Stimulated activated CD8-positive, alpha-beta memory T cell treated with anti-CD3 and anti-CD28 coated beads, Interleukin-12 subunit alpha, Interleukin-12 subunit beta, amount 100 ng/mL, for 1 hour (primary cell): ENCODE data around the gene CST4.
"Not testable (repeated sequence)": the region's sequence is repeated elsewhere in the genome, so short reads cannot be mapped to it uniquely, and the experiment has no call there.

Source experiments
- DNase-seq: peaks from one replicate; pipeline ENCODE4 v3.0.0-alpha.2; 2020; ENCODE audit warnings: low read depth

The CST4 gene

DNA sequence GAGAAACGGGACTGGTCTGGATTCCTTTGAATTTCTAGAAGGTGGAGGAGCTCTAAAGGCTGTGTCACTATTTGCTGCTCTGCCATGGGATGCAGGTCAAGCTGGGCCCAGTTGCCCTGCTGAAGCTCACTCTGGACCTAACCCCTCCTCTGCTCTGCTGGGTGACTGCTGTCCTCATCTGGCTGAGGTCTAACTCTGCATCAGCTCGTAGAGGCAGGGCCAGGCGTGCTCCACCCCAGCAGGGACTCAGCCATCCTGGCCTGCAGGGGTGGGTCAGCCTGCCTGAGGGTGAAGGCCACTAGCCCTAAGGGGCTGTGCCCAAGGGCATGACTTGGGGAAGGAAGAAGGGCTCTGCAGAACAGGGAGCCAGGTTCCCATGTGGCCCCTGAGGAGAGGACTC lies 852 bp downstream of the CST4 start:
- no peak for DNase-seq

DNA sequence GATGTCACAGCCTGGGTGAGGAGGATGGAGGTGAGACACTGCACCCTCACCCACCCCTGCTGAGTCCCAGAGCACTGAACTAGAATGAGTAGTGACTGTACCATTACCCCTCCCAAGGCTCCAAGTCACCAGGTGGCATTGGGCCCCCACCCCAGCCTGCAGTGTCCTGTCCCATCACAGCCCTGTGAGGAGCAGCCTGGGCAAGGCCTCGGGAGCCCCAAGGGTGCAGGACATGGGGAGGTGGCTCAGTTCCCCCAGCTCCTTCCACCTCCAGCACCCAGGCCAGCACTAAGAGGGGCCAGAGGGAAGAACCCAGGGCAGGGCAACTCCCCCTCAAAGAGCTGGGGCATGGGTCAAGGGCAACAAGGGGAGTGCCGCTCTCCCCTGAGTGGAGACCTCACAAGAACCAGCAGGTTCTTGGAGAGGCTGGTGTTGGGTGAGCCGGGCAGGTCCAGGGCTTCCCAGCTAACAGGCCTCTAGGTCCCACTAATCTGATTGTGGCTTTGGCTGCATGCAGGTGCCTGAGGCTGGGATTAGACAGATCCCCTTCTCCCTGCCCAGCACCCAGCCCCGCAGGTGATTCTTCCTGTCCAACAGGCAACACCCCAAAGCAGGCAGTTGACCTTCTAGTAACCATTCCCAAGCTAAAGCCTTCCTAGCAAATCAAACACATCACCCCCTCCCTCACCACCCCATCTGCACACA lies 2.6 kb downstream of the CST4 start:
- no peak for DNase-seq

GRCh38 chr20:23685529-23685896 lies 3.3 kb downstream of the CST4 start:
- not testable (repeated sequence) for DNase-seq

- DNase-seq: no peak
These were observed 4.6 kb downstream of the CST4 start for GRCh38 chr20:23684261-23684660.

- DNase-seq: no peak
These were observed 5.0 kb downstream of the CST4 start for GRCh38 chr20:23683807-23684206.

- no peak for DNase-seq
These were observed 5.6 kb downstream of the CST4 start for GRCh38 chr20:23683281-23683680.

DNA sequence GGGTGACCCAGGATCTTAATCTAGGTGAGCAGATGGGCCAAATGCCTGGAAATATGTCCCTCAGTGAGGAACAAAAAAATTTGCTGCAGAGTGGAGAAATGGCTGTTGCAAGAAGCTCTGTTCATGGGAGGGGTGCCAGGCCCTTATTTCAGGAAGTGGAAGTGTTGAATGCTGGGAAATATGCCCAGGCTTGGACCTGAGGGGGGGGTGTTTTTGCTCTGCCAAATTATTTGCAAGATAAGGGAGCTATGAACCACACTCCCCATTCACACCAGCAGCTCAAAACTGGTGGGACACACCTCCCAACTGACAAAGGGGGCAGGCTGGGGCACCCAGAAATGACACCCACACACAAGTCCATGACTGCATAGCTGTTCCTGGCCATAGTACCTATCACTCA lies 8.7 kb downstream of the CST4 start:
- DNase-seq: no peak

DNA sequence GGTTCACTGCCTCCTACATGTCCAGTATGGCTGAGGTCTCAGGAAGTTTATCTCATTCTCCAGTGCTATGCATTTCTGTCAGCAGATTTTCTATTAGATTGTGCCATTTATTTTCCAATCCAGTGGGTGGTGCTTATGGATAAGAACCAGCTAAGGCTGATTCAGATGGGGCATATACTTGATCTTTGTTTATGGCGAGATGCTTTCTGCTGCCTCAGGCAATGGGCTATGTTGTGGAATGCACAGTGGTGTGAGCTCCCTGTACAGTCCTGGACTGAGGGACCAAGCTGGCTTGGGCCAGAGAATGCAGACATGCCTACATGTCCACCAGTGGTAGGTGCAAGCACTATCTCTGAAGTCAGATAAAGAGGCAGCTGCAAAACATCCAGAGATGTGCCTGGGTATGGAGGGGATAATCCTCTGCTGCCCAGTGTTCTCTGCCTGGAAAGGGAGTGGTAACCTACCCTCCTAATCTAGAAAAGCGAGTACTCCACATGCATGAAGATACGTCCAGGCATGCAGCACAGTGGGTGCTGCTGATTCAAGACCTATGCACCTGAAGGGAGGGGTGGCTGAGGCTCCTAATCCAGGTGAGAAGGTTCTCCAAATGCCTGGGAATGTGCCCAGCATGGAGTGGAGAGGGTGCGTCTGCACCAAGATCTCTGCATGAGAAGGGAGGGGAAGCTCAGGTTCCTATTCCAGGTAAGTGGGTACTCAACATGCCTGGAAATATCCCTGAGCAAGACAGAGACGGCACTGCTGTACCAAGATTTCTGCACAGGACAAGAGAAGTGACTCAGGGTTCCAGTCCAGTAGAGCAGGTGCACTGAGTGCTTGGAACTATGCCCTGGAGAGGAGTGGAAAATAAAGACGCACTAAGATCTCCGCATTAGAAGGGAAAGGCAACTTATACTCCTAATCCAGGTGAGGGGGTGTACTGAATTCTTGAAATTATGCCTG lies 9.4 kb downstream of the CST4 start:
- no peak for DNase-seq

GRCh38 chr20:23673209-23673608 lies 15.6 kb downstream of the CST4 start:
- DNase-seq: no peak

DNA sequence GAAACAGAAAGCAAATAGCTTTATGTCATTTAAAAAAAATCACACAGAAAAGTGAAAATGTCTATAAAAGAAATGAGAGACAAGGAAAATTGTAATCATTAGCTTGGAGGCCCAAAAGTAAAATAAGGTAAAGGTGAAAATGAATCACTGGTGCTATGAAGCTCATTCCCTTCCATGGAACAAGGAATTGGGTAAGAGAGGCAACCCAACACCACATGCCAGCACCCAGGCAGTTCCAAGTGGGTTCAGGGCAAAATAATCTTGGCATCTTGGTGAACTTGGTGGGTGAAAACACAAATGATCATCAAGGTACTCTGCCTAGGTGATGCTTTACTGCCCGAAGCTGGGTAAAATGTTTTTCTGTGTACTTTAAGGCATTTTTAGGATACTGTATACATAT lies 16.7 kb downstream of the CST4 start:
- no peak for DNase-seq

DNA sequence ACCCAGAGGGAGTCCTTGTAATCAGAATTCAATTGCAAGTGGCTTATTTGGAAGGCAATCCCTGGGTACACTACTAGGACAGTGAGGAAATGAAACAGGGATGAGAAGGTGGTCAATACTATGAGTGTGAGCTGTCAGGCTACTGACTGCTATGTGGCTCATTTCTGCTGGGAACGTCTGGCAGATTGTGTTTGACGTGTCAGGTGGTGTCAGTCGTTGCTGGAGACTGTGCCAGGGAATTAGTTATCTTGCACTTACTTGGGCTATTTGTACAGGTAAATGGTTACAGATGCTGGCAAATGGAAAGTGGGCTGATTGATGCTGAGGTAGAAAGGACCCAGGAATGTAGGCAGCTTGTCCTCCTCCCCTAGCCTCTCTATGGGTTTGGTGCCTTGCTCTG lies 17.4 kb downstream of the CST4 start:
- no peak for DNase-seq

- DNase-seq: no peak
These were observed 18.5 kb downstream of the CST4 start for GRCh38 chr20:23670361-23670760.

DNA sequence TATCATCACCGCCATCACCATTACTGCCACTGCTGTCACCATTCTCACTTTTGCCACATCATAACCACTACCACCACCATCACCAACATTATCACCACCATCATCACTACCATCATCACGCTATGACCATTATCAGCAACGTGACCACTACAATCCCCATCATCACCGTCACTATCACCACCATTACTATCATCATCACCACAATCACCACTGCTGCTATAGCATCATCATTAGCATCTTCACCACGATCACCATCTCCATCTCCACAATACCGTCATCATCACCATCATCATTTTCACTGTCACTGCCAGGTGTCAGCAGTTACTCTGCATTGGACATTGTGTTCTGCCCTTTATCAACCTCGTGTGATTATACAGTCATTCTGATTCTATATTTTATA lies 19.0 kb downstream of the CST4 start:
- no peak for DNase-seq

DNA sequence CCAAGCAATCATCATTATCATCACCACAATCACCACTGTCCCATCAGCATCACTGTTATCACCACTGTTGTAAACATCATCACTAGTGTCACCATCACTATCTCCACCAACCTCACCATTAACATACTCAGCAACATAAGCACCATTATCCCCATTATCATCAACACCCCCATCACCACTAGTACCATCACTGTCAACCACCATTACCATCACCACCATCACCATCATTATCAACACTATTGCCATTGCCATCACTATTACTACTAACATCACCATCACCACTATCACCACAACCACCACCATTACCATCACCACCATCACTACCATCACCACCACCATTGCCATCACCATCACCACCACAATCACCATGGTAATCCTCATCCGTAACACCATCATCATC lies 19.5 kb downstream of the CST4 start:
- no peak for DNase-seq

- DNase-seq: no peak
These were observed 20.3 kb downstream of the CST4 start for GRCh38 chr20:23668477-23668951.

DNA sequence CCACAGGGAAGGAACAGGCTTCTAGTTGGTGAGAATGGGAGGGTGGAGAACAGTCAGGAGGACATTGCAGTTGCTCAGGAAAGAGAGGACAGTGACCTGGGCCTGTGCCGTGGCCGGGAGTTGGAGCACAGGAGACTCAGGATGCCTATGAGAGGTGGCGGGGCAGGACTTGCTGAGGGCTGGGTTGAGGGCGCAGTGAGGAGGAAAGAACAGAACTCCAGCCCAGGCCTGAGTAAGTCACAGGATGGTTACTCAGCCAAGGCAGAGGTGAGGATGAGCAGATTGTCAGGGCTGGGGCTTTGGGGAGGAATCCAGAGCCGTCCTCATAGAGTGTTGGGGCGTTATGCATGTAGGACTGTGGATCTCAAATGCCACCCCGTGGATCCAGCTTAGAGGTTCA lies 21.2 kb downstream of the CST4 start:
- DNase-seq: no peak

GRCh38 chr20:23666698-23667097 lies 22.1 kb downstream of the CST4 start:
- no peak for DNase-seq

DNA sequence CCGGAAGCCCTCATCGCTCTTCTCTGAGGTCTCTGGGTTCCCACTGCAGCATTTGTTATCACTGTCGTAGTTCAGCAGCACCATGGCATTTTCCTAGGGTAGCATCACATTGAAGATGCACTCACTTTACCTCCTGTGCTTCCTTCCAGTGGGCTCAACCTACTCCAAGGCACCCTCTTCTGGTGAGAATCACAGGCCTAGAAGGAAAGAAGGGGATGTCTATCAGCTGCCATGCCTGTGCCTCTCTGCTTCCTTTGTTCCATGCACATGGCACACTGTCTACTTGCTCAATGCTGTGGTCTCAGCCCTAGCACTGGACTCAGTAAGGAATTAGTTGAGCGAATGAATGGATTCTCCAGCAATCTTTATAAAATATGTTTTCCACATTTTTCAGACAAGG lies 22.6 kb downstream of the CST4 start:
- no peak for DNase-seq

DNA sequence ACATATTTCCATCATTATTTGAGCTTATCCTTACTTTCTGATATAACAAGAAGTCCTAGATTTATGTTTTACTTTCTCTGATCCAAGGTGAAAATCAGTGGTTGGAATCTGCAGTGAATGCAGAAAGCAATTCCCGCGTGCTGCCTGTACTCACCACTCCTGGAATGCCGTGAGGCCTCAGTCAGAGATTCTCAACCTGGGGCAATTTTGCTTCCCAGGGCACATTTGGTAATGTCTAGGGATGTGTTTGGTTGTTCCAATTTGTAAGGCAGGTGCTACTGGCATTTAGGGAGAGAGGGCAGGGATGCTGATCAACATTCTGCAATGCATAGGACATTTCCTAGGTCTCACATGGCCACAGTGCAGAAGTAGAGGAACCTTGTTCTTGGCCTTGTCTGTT lies 23.9 kb downstream of the CST4 start:
- DNase-seq: no peak

DNA sequence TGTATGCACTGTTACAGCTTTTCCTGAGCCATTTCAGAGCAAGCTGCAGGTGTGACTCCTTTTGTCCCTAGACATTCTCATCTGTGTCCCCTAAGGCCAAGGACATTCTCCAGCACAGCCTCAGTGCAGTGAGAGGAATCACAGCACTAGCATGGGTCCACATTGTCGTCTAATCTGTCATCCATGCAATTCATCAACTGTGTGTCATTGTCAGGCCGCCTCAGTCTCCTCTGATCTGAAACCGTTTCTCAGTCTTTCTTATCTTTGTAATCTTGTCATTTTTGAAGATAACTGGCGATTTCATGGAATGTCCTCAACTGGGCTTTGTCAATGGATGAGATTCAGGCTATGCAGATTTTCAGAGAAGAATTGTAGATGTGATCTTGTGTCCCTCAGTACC lies 24.8 kb downstream of the CST4 start:
- not testable (repeated sequence) for DNase-seq

DNA sequence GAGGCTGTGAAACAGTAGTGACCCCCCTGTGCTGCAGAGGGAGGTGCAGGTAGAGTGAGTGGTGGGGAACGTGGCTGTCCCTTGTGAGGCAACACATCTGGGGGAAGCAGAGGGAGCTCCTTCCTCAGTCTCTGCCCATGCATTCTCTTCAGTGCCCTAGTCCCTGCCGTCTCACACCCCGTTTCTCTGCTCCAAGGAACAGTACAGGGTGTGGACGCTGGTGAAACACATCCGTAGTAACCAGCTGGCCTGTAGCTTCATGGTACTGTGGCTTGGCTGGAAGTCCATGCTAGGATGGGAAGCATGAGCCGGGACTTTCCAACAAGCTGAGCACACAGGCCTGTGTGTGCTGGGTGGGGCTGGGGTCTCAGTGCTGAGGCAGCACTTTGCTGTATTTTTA lies 25.7 kb downstream of the CST4 start:
- no peak for DNase-seq

GRCh38 chr20:23662276-23662870 lies 26.5 kb downstream of the CST4 start:
- DNase-seq: no peak

DNA sequence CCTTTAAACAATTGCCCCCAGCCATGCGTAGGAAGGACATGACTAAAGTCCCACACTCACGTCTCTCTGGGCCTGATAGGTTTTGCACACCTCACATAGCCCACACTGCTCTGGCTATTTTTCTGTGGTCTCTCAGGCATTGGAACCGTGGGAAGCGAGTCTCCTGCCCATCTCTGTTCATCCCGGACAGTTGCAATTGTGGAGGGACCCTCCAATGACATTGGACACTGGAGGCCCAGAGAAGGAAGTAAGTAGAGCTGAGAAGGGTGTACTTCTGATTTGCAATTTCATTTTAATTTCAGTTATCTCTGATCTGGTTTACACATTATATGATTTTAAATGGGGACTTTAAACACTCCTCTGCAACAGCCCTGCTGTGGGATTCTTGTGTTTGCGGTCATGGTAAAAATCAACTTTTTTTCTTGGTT lies 27.8 kb downstream of the CST4 start:
- DNase-seq: no peak
